HepG2 (cell line): ENCODE data around the gene RAB20. TPM values are rescaled to one million over a fixed set of nuclear protein-coding genes. Genes with fewer than 3 reads are reported as not detected.

ENCODE experiments used
- CENPT ChIP-seq: sonication (generic); formaldehyde crosslinking; IDR thresholded peaks from 2 replicates; pipeline ENCODE4 v1.8.0; 2022; ENCODE audit warnings: low read depth, mild to moderate bottlenecking, moderate library complexity, missing genetic modification reagents
- HNRNPL ChIP-seq: fragments of 200-400 bp; formaldehyde crosslinking; IDR thresholded peaks from 2 replicates; pipeline ENCODE4 v1.6.1; 2017; ENCODE audit warnings: mild to moderate bottlenecking, low read depth, low read length
- KMT2A ChIP-seq: sonication (generic); formaldehyde crosslinking; IDR thresholded peaks from 2 replicates; pipeline ENCODE4 v1.4.0; 2020; ENCODE audit warnings: missing genetic modification reagents
- MEIS1 ChIP-seq: sonication (generic); formaldehyde crosslinking; IDR thresholded peaks from 2 replicates; pipeline ENCODE4 v1.9.0; 2021; ENCODE audit warnings: mild to moderate bottlenecking, missing genetic modification reagents, moderate library complexity, borderline replicate concordance
- NR0B2 ChIP-seq: sonication (generic); formaldehyde crosslinking; IDR thresholded peaks from 2 replicates; pipeline ENCODE4 v1.4.0; 2020; ENCODE audit warnings: mild to moderate bottlenecking, missing genetic modification reagents
- NR3C1 ChIP-seq: sonication (generic); formaldehyde crosslinking; IDR thresholded peaks from 2 replicates; pipeline ENCODE4 v1.4.0; 2020; ENCODE audit warnings: missing genetic modification reagents
- NRL ChIP-seq: sonication (generic); formaldehyde crosslinking; IDR thresholded peaks from 2 replicates; pipeline ENCODE4 v1.5.0; 2020; ENCODE audit warnings: missing genetic modification reagents, mild to moderate bottlenecking, moderate library complexity, borderline replicate concordance
- RAD21 ChIP-seq: fragments of 450-650 bp; formaldehyde crosslinking; IDR thresholded peaks from 2 replicates; pipeline ENCODE4 v1.5.0; 2020; ENCODE audit warnings: mild to moderate bottlenecking
- SIX4 ChIP-seq: sonication (generic); formaldehyde crosslinking; IDR thresholded peaks from 2 replicates; pipeline ENCODE4 v1.4.0; 2020; ENCODE audit warnings: missing genetic modification reagents
- SMAD3 ChIP-seq: sonication (generic); formaldehyde crosslinking; IDR thresholded peaks from 2 replicates; pipeline ENCODE4 v1.4.0; 2020; ENCODE audit warnings: missing genetic modification reagents
- TBX2 ChIP-seq: sonication (generic); formaldehyde crosslinking; IDR thresholded peaks from 2 replicates; pipeline ENCODE4 v1.5.0; 2020; ENCODE audit warnings: missing genetic modification reagents, mild to moderate bottlenecking, borderline replicate concordance
- ZFP41 ChIP-seq: sonication (generic); formaldehyde crosslinking; IDR thresholded peaks from 2 replicates; pipeline ENCODE4 v1.4.0; 2020; ENCODE audit warnings: mild to moderate bottlenecking, missing genetic modification reagents, borderline replicate concordance
- ZNF484 ChIP-seq: sonication (generic); formaldehyde crosslinking; IDR thresholded peaks from 2 replicates; pipeline ENCODE4 v1.5.1; 2020; ENCODE audit warnings: mild to moderate bottlenecking, low read depth, missing genetic modification reagents, borderline replicate concordance
- ZNF496 ChIP-seq: sonication (generic); formaldehyde crosslinking; IDR thresholded peaks from 2 replicates; pipeline ENCODE4 v1.8.1; 2023; ENCODE audit warnings: mild to moderate bottlenecking, moderate library complexity, missing genetic modification reagents; ENCODE audit not compliant: insufficient replicate concordance
- ZNF749 ChIP-seq: sonication (generic); formaldehyde crosslinking; IDR thresholded peaks from 2 replicates; pipeline ENCODE4 v1.8.0; 2022; ENCODE audit warnings: mild to moderate bottlenecking, missing genetic modification reagents, moderate library complexity, borderline replicate concordance
- ZNF768 ChIP-seq: sonication (generic); formaldehyde crosslinking; IDR thresholded peaks from 2 replicates; pipeline ENCODE4 v1.4.0; 2020; ENCODE audit warnings: missing genetic modification reagents
- polyA plus RNA-seq, 8 experiments: library from polyadenylated mRNA; depleted of rRNA in 3 of 8; stranded (reverse) in 7 of 8; unstranded in 1 of 8; fragments of >200 nt; fragmentation: Illumina TruSeq in 4 of 8; extraction: Trizol in 4 of 8; gene quantifications; 2 replicates each; pipeline versions ENCODE4 v1.2.1 to v1.2.3, GENCODE V29; 2011 to 2016; ENCODE audit warnings: low read depth in 4 of 8, missing spikeins in 1 of 8, mixed read lengths in 1 of 8; ENCODE audit not compliant: insufficient read depth in 1 of 8
- total RNA-seq, 5 experiments: library from RNA; depleted of rRNA; stranded (reverse); fragments of >200 nt; fragmentation: Illumina TruSeq; extraction: Trizol; gene quantifications; 2 replicates each; pipeline ENCODE4 v1.2.3, GENCODE V29; 2016; ENCODE audit warnings: low read depth in 1 of 5
- TF ChIP-seq, protein P1 (sequence below): sonication (generic); formaldehyde crosslinking; IDR thresholded peaks from 2 replicates; pipeline ENCODE4 v1.5.1; 2020; ENCODE audit warnings: missing genetic modification reagents, mild to moderate bottlenecking, borderline replicate concordance
- TF ChIP-seq, protein P2 (sequence below): sonication (generic); formaldehyde crosslinking; IDR thresholded peaks from 2 replicates; pipeline ENCODE4 v1.4.0; 2020; ENCODE audit warnings: missing genetic modification reagents
- TF ChIP-seq, protein P3 (sequence below): IDR thresholded peaks from 2 replicates; pipeline ENCODE4 v1.4.0; 2020; ENCODE audit warnings: mild to moderate bottlenecking, missing genetic modification reagents
- TF ChIP-seq, protein P4 (sequence below): sonication (generic); formaldehyde crosslinking; IDR thresholded peaks from 2 replicates; pipeline ENCODE4 v1.4.0; 2020; ENCODE audit warnings: missing genetic modification reagents

Gene RAB20
- total and polyA plus RNA-seq, 2 of the 13 experiments (the other 11 are each of a cell fraction or from before 2014, with no cell fraction given) = 15.6 to 30.5 TPM

GRCh38 chr13:110511509-110512181 lies 49.9 kb downstream of the RAB20 start (continued):
- TF ChIP-seq CENPT (CRISPR knock-in tag) = no peak
- TF ChIP-seq TBX2 (CRISPR knock-in tag) = no peak
- no peak for TF ChIP-seq SMAD3 (CRISPR knock-in tag)
- TF ChIP-seq HNRNPL = no peak
- no peak for TF ChIP-seq ZNF496
- TF ChIP-seq KMT2A (CRISPR knock-in tag) = no peak
- no peak for TF ChIP-seq MEIS1 (CRISPR knock-in tag)
- TF ChIP-seq, protein P1, sequence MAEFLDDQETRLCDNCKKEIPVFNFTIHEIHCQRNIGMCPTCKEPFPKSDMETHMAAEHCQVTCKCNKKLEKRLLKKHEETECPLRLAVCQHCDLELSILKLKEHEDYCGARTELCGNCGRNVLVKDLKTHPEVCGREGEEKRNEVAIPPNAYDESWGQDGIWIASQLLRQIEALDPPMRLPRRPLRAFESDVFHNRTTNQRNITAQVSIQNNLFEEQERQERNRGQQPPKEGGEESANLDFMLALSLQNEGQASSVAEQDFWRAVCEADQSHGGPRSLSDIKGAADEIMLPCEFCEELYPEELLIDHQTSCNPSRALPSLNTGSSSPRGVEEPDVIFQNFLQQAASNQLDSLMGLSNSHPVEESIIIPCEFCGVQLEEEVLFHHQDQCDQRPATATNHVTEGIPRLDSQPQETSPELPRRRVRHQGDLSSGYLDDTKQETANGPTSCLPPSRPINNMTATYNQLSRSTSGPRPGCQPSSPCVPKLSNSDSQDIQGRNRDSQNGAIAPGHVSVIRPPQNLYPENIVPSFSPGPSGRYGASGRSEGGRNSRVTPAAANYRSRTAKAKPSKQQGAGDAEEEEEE (CRISPR knock-in tag) = no peak
- TF ChIP-seq, protein P2, sequence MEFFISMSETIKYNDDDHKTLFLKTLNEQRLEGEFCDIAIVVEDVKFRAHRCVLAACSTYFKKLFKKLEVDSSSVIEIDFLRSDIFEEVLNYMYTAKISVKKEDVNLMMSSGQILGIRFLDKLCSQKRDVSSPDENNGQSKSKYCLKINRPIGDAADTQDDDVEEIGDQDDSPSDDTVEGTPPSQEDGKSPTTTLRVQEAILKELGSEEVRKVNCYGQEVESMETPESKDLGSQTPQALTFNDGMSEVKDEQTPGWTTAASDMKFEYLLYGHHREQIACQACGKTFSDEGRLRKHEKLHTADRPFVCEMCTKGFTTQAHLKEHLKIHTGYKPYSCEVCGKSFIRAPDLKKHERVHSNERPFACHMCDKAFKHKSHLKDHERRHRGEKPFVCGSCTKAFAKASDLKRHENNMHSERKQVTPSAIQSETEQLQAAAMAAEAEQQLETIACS (CRISPR knock-in tag) = no peak
- TF ChIP-seq NRL = no peak
- TF ChIP-seq NR0B2 (CRISPR knock-in tag) = no peak
- TF ChIP-seq ZNF484 (CRISPR knock-in tag) = no peak
- TF ChIP-seq, protein P3, sequence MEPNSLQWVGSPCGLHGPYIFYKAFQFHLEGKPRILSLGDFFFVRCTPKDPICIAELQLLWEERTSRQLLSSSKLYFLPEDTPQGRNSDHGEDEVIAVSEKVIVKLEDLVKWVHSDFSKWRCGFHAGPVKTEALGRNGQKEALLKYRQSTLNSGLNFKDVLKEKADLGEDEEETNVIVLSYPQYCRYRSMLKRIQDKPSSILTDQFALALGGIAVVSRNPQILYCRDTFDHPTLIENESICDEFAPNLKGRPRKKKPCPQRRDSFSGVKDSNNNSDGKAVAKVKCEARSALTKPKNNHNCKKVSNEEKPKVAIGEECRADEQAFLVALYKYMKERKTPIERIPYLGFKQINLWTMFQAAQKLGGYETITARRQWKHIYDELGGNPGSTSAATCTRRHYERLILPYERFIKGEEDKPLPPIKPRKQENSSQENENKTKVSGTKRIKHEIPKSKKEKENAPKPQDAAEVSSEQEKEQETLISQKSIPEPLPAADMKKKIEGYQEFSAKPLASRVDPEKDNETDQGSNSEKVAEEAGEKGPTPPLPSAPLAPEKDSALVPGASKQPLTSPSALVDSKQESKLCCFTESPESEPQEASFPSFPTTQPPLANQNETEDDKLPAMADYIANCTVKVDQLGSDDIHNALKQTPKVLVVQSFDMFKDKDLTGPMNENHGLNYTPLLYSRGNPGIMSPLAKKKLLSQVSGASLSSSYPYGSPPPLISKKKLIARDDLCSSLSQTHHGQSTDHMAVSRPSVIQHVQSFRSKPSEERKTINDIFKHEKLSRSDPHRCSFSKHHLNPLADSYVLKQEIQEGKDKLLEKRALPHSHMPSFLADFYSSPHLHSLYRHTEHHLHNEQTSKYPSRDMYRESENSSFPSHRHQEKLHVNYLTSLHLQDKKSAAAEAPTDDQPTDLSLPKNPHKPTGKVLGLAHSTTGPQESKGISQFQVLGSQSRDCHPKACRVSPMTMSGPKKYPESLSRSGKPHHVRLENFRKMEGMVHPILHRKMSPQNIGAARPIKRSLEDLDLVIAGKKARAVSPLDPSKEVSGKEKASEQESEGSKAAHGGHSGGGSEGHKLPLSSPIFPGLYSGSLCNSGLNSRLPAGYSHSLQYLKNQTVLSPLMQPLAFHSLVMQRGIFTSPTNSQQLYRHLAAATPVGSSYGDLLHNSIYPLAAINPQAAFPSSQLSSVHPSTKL (CRISPR knock-in tag) = no peak
- TF ChIP-seq SIX4 (CRISPR knock-in tag) = no peak
- TF ChIP-seq, protein P4, sequence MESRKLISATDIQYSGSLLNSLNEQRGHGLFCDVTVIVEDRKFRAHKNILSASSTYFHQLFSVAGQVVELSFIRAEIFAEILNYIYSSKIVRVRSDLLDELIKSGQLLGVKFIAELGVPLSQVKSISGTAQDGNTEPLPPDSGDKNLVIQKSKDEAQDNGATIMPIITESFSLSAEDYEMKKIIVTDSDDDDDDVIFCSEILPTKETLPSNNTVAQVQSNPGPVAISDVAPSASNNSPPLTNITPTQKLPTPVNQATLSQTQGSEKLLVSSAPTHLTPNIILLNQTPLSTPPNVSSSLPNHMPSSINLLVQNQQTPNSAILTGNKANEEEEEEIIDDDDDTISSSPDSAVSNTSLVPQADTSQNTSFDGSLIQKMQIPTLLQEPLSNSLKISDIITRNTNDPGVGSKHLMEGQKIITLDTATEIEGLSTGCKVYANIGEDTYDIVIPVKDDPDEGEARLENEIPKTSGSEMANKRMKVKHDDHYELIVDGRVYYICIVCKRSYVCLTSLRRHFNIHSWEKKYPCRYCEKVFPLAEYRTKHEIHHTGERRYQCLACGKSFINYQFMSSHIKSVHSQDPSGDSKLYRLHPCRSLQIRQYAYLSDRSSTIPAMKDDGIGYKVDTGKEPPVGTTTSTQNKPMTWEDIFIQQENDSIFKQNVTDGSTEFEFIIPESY (CRISPR knock-in tag) = peak; percentile 74
- TF ChIP-seq RAD21 (CRISPR knock-in tag) = peak; percentile 35; the same call in 1 of the 2 replicates
- peak; percentile 13; the same call in 1 of the 2 replicates for TF ChIP-seq ZNF768 (CRISPR knock-in tag)
- no peak for TF ChIP-seq NR3C1 (CRISPR knock-in tag)
- no peak for TF ChIP-seq ZFP41 (CRISPR knock-in tag)
- no peak for TF ChIP-seq ZNF749 (CRISPR knock-in tag)
